HepG2 (cell line): ENCODE measurements around the gene FLAD1. TPM values are rescaled to one million over a fixed set of nuclear protein-coding genes. Genes with fewer than 3 reads are reported as not detected.

Source experiments
- CREB1 ChIP-seq, 2 experiments: fragments of 450-650 bp in 1 of 2; IDR thresholded peaks; 2 replicates each; pipeline ENCODE4 v1.6.1; 2016 to 2017; ENCODE audit warnings: control low read depth in 1 of 2, mild to moderate bottlenecking in 1 of 2, missing compliant biosample characterization in 1 of 2, missing genetic modification characterization in 1 of 2
- FIP1L1 ChIP-seq: fragments of 200-400 bp; formaldehyde crosslinking; IDR thresholded peaks from 2 replicates; pipeline ENCODE4 v1.6.1; 2018; ENCODE audit warnings: low read depth, mild to moderate bottlenecking, low read length, moderate library complexity, borderline replicate concordance; ENCODE audit not compliant: insufficient read depth
- FOXO1 ChIP-seq: sonication (generic); formaldehyde crosslinking; IDR thresholded peaks from 2 replicates; pipeline ENCODE4 v1.4.0; 2020; ENCODE audit warnings: missing genetic modification reagents
- GPBP1L1 ChIP-seq: sonication (generic); formaldehyde crosslinking; IDR thresholded peaks from 2 replicates; pipeline ENCODE4 v1.5.0; 2020; ENCODE audit warnings: mild to moderate bottlenecking, missing genetic modification reagents
- KDM5B ChIP-seq: sonication (generic); formaldehyde crosslinking; IDR thresholded peaks from 2 replicates; pipeline ENCODE4 v1.4.0; 2020; ENCODE audit warnings: missing genetic modification reagents, mild to moderate bottlenecking, borderline replicate concordance
- MAX ChIP-seq: IDR thresholded peaks from 2 replicates; pipeline ENCODE4 v1.6.1; 2012; ENCODE audit warnings: inconsistent platforms
- MEF2D ChIP-seq: sonication (generic); formaldehyde crosslinking; IDR thresholded peaks from 2 replicates; pipeline ENCODE4 v1.5.1; 2020; ENCODE audit warnings: mild to moderate bottlenecking, missing genetic modification reagents
- PRDM15 ChIP-seq: sonication (generic); formaldehyde crosslinking; IDR thresholded peaks from 2 replicates; pipeline ENCODE4 v1.4.0; 2020; ENCODE audit warnings: missing genetic modification reagents
- RAD21 ChIP-seq: fragments of 450-650 bp; formaldehyde crosslinking; IDR thresholded peaks from 2 replicates; pipeline ENCODE4 v1.5.0; 2020; ENCODE audit warnings: mild to moderate bottlenecking
- SKI ChIP-seq: fragments of 450-650 bp; IDR thresholded peaks from one replicate; pipeline ENCODE4 v1.6.1; 2018; ENCODE audit warnings: mild to moderate bottlenecking; ENCODE audit not compliant: partially characterized antibody
- TBX2 ChIP-seq: sonication (generic); formaldehyde crosslinking; IDR thresholded peaks from 2 replicates; pipeline ENCODE4 v1.5.0; 2020; ENCODE audit warnings: missing genetic modification reagents, mild to moderate bottlenecking, borderline replicate concordance
- TP53 ChIP-seq: sonication (generic); formaldehyde crosslinking; conservative IDR thresholded peaks from 2 replicates; pipeline ENCODE4 v1.4.0; 2020; ENCODE audit warnings: missing genetic modification reagents
- ZNF235 ChIP-seq: sonication (generic); formaldehyde crosslinking; IDR thresholded peaks from 2 replicates; pipeline ENCODE4 v1.8.1; 2023; ENCODE audit warnings: mild to moderate bottlenecking, missing genetic modification reagents, borderline replicate concordance
- ZNF280D ChIP-seq: sonication (generic); formaldehyde crosslinking; IDR thresholded peaks from 2 replicates; pipeline ENCODE4 v1.5.1; 2020; ENCODE audit warnings: mild to moderate bottlenecking, missing genetic modification reagents
- ZNF382 ChIP-seq: sonication (generic); formaldehyde crosslinking; IDR thresholded peaks from 2 replicates; pipeline ENCODE4 v1.5.0; 2020; ENCODE audit warnings: missing genetic modification reagents, mild to moderate bottlenecking, borderline replicate concordance
- ZNF460 ChIP-seq: sonication (generic); formaldehyde crosslinking; IDR thresholded peaks from 2 replicates; pipeline ENCODE4 v1.5.1; 2020; ENCODE audit warnings: missing genetic modification reagents, mild to moderate bottlenecking, borderline replicate concordance
- ZNF883 ChIP-seq: sonication (generic); formaldehyde crosslinking; IDR thresholded peaks from 2 replicates; pipeline ENCODE4 v1.5.1; 2020; ENCODE audit warnings: mild to moderate bottlenecking, missing genetic modification reagents; ENCODE audit errors: not compliant biosample characterization
- polyA plus RNA-seq, 8 experiments: library from polyadenylated mRNA; depleted of rRNA in 3 of 8; stranded (reverse) in 7 of 8; unstranded in 1 of 8; fragments of >200 nt; fragmentation: Illumina TruSeq in 4 of 8; extraction: Trizol in 4 of 8; gene quantifications; 2 replicates each; pipeline versions ENCODE4 v1.2.1 to v1.2.3, GENCODE V29; 2011 to 2016; ENCODE audit warnings: low read depth in 4 of 8, missing spikeins in 1 of 8, mixed read lengths in 1 of 8; ENCODE audit not compliant: insufficient read depth in 1 of 8
- total RNA-seq, 5 experiments: library from RNA; depleted of rRNA; stranded (reverse); fragments of >200 nt; fragmentation: Illumina TruSeq; extraction: Trizol; gene quantifications; 2 replicates each; pipeline ENCODE4 v1.2.3, GENCODE V29; 2016; ENCODE audit warnings: low read depth in 1 of 5

FLAD1 gene
- total and polyA plus RNA-seq, 2 of the 13 experiments (the other 11 are each of a cell fraction or from before 2014, with no cell fraction given) = 25.9 to 32.8 TPM

GRCh38 chr1:154999571-155000410 is 16.6 kb downstream of the FLAD1 start (continued):
- TF ChIP-seq GPBP1L1 = no peak
- no peak for TF ChIP-seq CREB1 (IDR thresholded peaks at IDR 0.05)
- no peak for TF ChIP-seq CREB1 (CRISPR knock-in tag; IDR thresholded peaks at IDR 0.05)
- TF ChIP-seq SKI = no peak
- peak; percentile 94 for TF ChIP-seq PRDM15 (CRISPR knock-in tag)
- no peak for TF ChIP-seq FOXO1 (CRISPR knock-in tag)
- TF ChIP-seq FIP1L1 = 0 out of 2 replicates have a peak, but pooled peaks have one; percentile 22
- no peak for TF ChIP-seq ZNF460 (CRISPR knock-in tag)
- TF ChIP-seq MEF2D = no peak
- peak; percentile 83 for TF ChIP-seq MAX
- TF ChIP-seq ZNF280D (CRISPR knock-in tag) = no peak
- TF ChIP-seq RAD21 (CRISPR knock-in tag) = no peak
- TF ChIP-seq TBX2 (CRISPR knock-in tag) = no peak
- TF ChIP-seq ZNF235 (CRISPR knock-in tag) = no peak
- no peak; the same call in 1 of the 2 replicates for TF ChIP-seq TP53
- no peak for TF ChIP-seq ZNF382 (CRISPR knock-in tag)
- TF ChIP-seq ZNF883 (CRISPR knock-in tag) = no peak
- peak; percentile 70; the same call in 1 of the 2 replicates for TF ChIP-seq KDM5B (CRISPR knock-in tag)
